ENCODE measurements around the gene MFAP3L. TPM values are rescaled to one million over a fixed set of nuclear protein-coding genes. Genes with fewer than 3 reads are reported as not detected.

The MFAP3L gene
- total RNA-seq, 2 donors from 2014 or later: 1.3 to 14.5 TPM

DNA sequence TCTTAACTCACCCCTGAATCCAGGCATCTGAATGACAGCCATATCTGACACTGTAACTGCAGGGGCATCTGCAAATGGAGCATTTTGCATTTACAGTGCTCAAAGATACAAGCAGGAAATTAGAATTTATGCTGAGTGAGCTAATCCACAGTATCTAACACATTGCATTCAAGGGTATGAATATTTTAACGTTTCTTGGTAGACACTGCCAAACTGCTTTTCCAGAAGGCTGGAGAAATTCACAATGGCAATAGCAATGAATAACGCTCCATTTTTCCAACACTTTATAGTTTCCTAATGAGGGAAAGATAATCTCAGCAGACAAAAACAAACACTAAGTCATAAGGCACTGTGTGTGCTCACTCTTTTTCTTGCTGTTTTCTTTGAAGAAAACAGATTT, 32.6 kb upstream of the MFAP3L start:
- 62 to 63% methylated on average over 2 of the region's 2 CpGs for WGBS, 2 donors
- H3K9me3 ChIP-seq: no peaks in the 10 kb centered on the region
- DNase-seq (no peak), ATAC-seq (no peak)
- H3K4me3 ChIP-seq: no peak overlapping the region
- H3K4me1 ChIP-seq: no peaks in the 10 kb centered on the region
- H3K27me3 ChIP-seq: no peaks in the 10 kb centered on the region
- intact Hi-C loops (cut with DNase I): no loop called here
- H3K36me3 ChIP-seq (replicated peaks in 1 of 2; ENCODE audit: insufficient read depth in 1 of 2, low read depth in 2 of 2): peaks cover 0 to 3% of the 10 kb centered on the region in 2 donors
- H3K27ac ChIP-seq: no peak overlapping the region
- no peak for TF ChIP-seq POLR2A (IDR thresholded peaks at IDR 0.05)
- TF ChIP-seq, protein P1, sequence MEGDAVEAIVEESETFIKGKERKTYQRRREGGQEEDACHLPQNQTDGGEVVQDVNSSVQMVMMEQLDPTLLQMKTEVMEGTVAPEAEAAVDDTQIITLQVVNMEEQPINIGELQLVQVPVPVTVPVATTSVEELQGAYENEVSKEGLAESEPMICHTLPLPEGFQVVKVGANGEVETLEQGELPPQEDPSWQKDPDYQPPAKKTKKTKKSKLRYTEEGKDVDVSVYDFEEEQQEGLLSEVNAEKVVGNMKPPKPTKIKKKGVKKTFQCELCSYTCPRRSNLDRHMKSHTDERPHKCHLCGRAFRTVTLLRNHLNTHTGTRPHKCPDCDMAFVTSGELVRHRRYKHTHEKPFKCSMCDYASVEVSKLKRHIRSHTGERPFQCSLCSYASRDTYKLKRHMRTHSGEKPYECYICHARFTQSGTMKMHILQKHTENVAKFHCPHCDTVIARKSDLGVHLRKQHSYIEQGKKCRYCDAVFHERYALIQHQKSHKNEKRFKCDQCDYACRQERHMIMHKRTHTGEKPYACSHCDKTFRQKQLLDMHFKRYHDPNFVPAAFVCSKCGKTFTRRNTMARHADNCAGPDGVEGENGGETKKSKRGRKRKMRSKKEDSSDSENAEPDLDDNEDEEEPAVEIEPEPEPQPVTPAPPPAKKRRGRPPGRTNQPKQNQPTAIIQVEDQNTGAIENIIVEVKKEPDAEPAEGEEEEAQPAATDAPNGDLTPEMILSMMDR (IDR thresholded peaks at IDR 0.05): no peak

DNA sequence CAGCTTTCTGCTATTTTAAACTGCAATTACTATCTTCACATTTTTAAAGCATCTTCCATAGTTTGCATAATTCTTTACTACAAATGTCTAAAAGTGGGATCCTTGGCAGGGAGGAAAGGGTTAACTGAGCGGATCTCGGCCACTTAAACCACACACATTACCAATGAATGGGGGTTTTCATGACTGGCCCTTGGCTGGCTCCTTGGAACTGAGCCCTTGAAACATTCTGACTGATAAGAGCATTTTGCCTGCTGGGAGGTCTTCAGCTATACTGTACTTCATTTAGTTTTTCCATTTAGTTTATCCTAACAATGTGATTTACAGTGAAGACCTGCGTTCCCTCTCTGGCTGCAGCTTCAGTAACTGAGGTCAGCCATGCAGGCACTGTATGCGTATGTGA, 31.7 kb upstream of the MFAP3L start:
- 53% methylated on average over 4 of the region's 4 CpGs for WGBS, 2 donors
- Histone ChIP-seq H3K4me3 (no peak overlapping the region), H3K27me3 (no peaks in the 10 kb centered on the region), H3K27ac (no peak overlapping the region), H3K9me3 (no peaks in the 10 kb centered on the region), H3K36me3 (replicated peaks in 1 of 2; ENCODE audit: insufficient read depth in 1 of 2, low read depth in 2 of 2) (peaks cover 0 to 3% of the 10 kb centered on the region in 2 donors), H3K4me1 (no peaks in the 10 kb centered on the region)
- intact Hi-C loops (cut with DNase I): no loop called here
- ATAC-seq: no peak
- no peak for DNase-seq
- no peak for TF ChIP-seq POLR2A (IDR thresholded peaks at IDR 0.05)
- TF ChIP-seq, protein P1 (IDR thresholded peaks at IDR 0.05): no peak

DNA sequence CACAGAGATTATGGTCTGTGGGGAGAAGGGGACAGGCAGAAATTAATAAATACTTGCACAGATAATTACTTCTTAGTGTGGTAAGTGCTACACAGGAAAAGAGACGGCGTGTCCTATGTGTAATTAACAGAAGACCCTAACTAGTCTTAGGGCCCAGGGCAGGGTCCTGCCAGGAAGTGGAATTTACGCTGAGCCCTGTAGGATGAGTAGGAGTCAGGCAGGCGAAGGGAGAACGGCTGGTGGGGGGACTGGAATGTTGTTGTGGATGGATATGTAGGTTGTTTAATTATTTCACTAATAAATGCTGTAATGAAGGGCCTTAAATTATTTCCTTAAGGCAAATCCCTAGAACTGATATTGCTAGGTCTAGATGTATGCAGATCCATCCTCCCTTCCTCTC, 26.7 kb upstream of the MFAP3L start:
- no peaks in the 10 kb centered on the region for H3K9me3 ChIP-seq
- no peaks in the 10 kb centered on the region for H3K36me3 ChIP-seq (replicated peaks in 1 of 2; ENCODE audit: insufficient read depth in 1 of 2, low read depth in 2 of 2)
- ATAC-seq: no peak
- TF ChIP-seq POLR2A (IDR thresholded peaks at IDR 0.05): no peak
- TF ChIP-seq, protein P1 (IDR thresholded peaks at IDR 0.05): no peak
- no peak overlapping the region for H3K27ac ChIP-seq
- no peak overlapping the region for H3K4me3 ChIP-seq
- no peak for DNase-seq
- H3K27me3 ChIP-seq: no peaks in the 10 kb centered on the region
- no peaks in the 10 kb centered on the region for H3K4me1 ChIP-seq
- intact Hi-C loops (cut with DNase I): loop anchor here (5.0 kb wide), 1 partner anchor 246 kb away; no protein-coding TSS in a partner anchor
- WGBS, 2 donors: 60 to 62% methylated on average over 5 of the region's 5 CpGs

DNA sequence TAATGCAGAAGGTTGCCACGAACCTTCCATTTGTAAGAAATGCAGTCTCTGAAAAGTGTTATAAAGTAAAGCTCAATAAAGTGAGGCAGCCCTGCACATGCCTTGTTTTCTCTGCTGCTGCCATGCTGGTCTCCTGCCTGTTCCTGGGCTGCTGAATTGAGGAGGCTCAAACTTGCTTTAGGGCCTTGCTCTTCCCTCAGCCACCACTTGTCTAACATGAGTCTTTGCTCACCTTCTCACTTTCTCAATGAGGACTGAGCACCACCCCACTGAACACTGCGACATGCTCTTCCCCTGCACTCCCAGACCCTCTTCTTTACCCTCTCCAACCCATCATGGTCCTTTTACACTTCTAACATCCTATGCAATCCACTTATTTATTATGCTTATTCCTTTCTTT, 25.2 kb upstream of the MFAP3L start:
- Histone ChIP-seq H3K36me3 (replicated peaks in 1 of 2; ENCODE audit: insufficient read depth in 1 of 2, low read depth in 2 of 2) (no peaks in the 10 kb centered on the region), H3K27me3 (no peaks in the 10 kb centered on the region), H3K9me3 (no peaks in the 10 kb centered on the region), H3K4me1 (no peaks in the 10 kb centered on the region), H3K27ac (no peak overlapping the region), H3K4me3 (no peak overlapping the region)
- intact Hi-C loops (cut with DNase I): loop anchor here (5.0 kb wide), 1 partner anchor 244 kb away; no protein-coding TSS in a partner anchor
- WGBS, 2 donors: 78 to 83% methylated on average over 2 of the region's 2 CpGs
- DNase-seq (no peak), ATAC-seq (no peak)
- no peak for TF ChIP-seq POLR2A (IDR thresholded peaks at IDR 0.05)
- TF ChIP-seq, protein P1 (IDR thresholded peaks at IDR 0.05): no peak

DNA sequence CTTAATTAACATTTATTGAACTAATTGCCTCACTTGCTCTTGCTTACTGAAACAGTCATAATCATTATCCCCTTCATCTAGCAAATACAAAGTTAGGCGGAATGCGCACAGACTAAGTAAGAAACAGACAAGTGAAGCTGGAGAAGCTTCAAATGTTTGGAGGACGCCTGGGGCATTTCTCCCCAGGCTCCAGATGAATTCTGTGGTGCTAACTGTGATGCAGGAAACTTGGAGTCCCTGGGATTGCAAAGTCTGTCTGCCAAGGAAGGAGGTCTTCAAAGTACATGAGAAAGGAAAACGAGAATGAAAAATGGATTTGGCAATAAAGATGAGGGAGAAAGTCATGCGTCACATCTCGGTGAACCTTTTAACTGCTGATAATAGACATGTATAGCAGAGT, 23.6 kb upstream of the MFAP3L start:
- H3K9me3 ChIP-seq: no peaks in the 10 kb centered on the region
- no peak for TF ChIP-seq POLR2A (IDR thresholded peaks at IDR 0.05)
- TF ChIP-seq, protein P1 (IDR thresholded peaks at IDR 0.05): no peak
- no peaks in the 10 kb centered on the region for H3K4me1 ChIP-seq
- ATAC-seq (no peak), DNase-seq (no peak)
- 65% methylated on average over 6 of the region's 6 CpGs for WGBS, 2 donors
- no peaks in the 10 kb centered on the region for H3K27me3 ChIP-seq
- intact Hi-C loops (cut with DNase I): loop anchor here (5.0 kb wide), 1 partner anchor 242 kb away; no protein-coding TSS in a partner anchor
- H3K36me3 ChIP-seq (replicated peaks in 1 of 2; ENCODE audit: insufficient read depth in 1 of 2, low read depth in 2 of 2): no peaks in the 10 kb centered on the region
- H3K4me3 ChIP-seq: no peak overlapping the region
- H3K27ac ChIP-seq: no peak overlapping the region
